HepG2 (cell line): ENCODE data around the gene ATG4B. TPM values are rescaled to one million over a fixed set of nuclear protein-coding genes. Genes with fewer than 3 reads are reported as not detected.

ENCODE experiments used
- AHR ChIP-seq: IDR thresholded peaks from 2 replicates; pipeline ENCODE4 v1.6.1; 2018; ENCODE audit warnings: missing genetic modification reagents, missing compliant biosample characterization
- CHD4 ChIP-seq: fragments of 200-600 bp; sonication (generic); IDR thresholded peaks from 2 replicates; pipeline ENCODE4 v1.7.0; 2017; ENCODE audit warnings: mild to moderate bottlenecking, low read length, borderline replicate concordance
- HCFC1 ChIP-seq: fragments of 150-350 bp; IDR thresholded peaks from 2 replicates; pipeline ENCODE4 v1.6.1; 2014; ENCODE audit warnings: low read depth, low read length
- HOXA5 ChIP-seq: sonication (generic); formaldehyde crosslinking; IDR thresholded peaks from 2 replicates; pipeline ENCODE4 v1.4.0; 2020; ENCODE audit warnings: missing genetic modification reagents
- MED8 ChIP-seq: sonication (generic); formaldehyde crosslinking; IDR thresholded peaks from 2 replicates; pipeline ENCODE4 v1.8.1; 2023; ENCODE audit warnings: mild to moderate bottlenecking, missing genetic modification reagents; ENCODE audit not compliant: insufficient replicate concordance
- MLLT10 ChIP-seq: sonication (generic); formaldehyde crosslinking; IDR thresholded peaks from 2 replicates; pipeline ENCODE4 v1.4.0; 2020; ENCODE audit warnings: missing genetic modification reagents
- NR2F2 ChIP-seq: IDR thresholded peaks from 2 replicates; pipeline ENCODE4 v1.6.1; 2012; ENCODE audit warnings: low read depth, inconsistent platforms, borderline replicate concordance
- PHF5A ChIP-seq: IDR thresholded peaks from one replicate; pipeline ENCODE4 v1.6.1; 2018; ENCODE audit warnings: low read depth, missing genetic modification reagents; ENCODE audit not compliant: unreplicated experiment
- RFXAP ChIP-seq: sonication (generic); formaldehyde crosslinking; IDR thresholded peaks from 2 replicates; pipeline ENCODE4 v1.4.0; 2020; ENCODE audit warnings: missing genetic modification reagents, borderline replicate concordance
- SMAD9 ChIP-seq: sonication (generic); formaldehyde crosslinking; IDR thresholded peaks from 2 replicates; pipeline ENCODE4 v1.5.1; 2020; ENCODE audit warnings: mild to moderate bottlenecking, missing genetic modification reagents
- ZBTB7B ChIP-seq: sonication (generic); formaldehyde crosslinking; IDR thresholded peaks from 2 replicates; pipeline ENCODE4 v1.4.0; 2020; ENCODE audit warnings: missing genetic modification reagents
- ZKSCAN5 ChIP-seq: sonication (generic); formaldehyde crosslinking; IDR thresholded peaks from 2 replicates; pipeline ENCODE4 v1.5.1; 2020; ENCODE audit warnings: mild to moderate bottlenecking, missing genetic modification reagents
- ZNF124 ChIP-seq: sonication (generic); formaldehyde crosslinking; IDR thresholded peaks from 2 replicates; pipeline ENCODE4 v1.4.0; 2020; ENCODE audit warnings: missing genetic modification reagents
- ZNF136 ChIP-seq: sonication (generic); formaldehyde crosslinking; IDR thresholded peaks from 2 replicates; pipeline ENCODE4 v1.8.1; 2022; ENCODE audit warnings: low read depth, mild to moderate bottlenecking, moderate library complexity, missing genetic modification reagents
- ZNF205 ChIP-seq: IDR thresholded peaks from 2 replicates; pipeline ENCODE4 v1.6.1; 2018; ENCODE audit warnings: missing biosample characterization, missing genetic modification reagents
- ZNF30 ChIP-seq: sonication (generic); formaldehyde crosslinking; IDR thresholded peaks from 2 replicates; pipeline ENCODE4 v1.5.0; 2020; ENCODE audit warnings: mild to moderate bottlenecking, missing genetic modification reagents
- ZNF33B ChIP-seq: sonication (generic); formaldehyde crosslinking; IDR thresholded peaks from 2 replicates; pipeline ENCODE4 v1.5.1; 2020; ENCODE audit warnings: mild to moderate bottlenecking, missing genetic modification reagents
- ZNF432 ChIP-seq: sonication (generic); formaldehyde crosslinking; IDR thresholded peaks from 2 replicates; pipeline ENCODE4 v1.5.0; 2020; ENCODE audit warnings: missing genetic modification reagents, mild to moderate bottlenecking, borderline replicate concordance
- ZNF598 ChIP-seq: sonication (generic); formaldehyde crosslinking; IDR thresholded peaks from 2 replicates; pipeline ENCODE4 v1.5.1; 2020; ENCODE audit warnings: mild to moderate bottlenecking, missing genetic modification reagents, borderline replicate concordance
- ZNF746 ChIP-seq: sonication (generic); formaldehyde crosslinking; IDR thresholded peaks from 2 replicates; pipeline ENCODE4 v1.8.0; 2022; ENCODE audit warnings: mild to moderate bottlenecking, missing genetic modification reagents
- ZNF747 ChIP-seq: sonication (generic); formaldehyde crosslinking; IDR thresholded peaks from 2 replicates; pipeline ENCODE4 v1.8.1; 2023; ENCODE audit warnings: missing genetic modification reagents, mild to moderate bottlenecking, borderline replicate concordance
- ZNF891 ChIP-seq: sonication (generic); formaldehyde crosslinking; IDR thresholded peaks from 2 replicates; pipeline ENCODE4 v1.5.0; 2020; ENCODE audit warnings: mild to moderate bottlenecking, missing genetic modification reagents
- polyA plus RNA-seq, 8 experiments: library from polyadenylated mRNA; depleted of rRNA in 3 of 8; stranded (reverse) in 7 of 8; unstranded in 1 of 8; fragments of >200 nt; fragmentation: Illumina TruSeq in 4 of 8; extraction: Trizol in 4 of 8; gene quantifications; 2 replicates each; pipeline versions ENCODE4 v1.2.1 to v1.2.3, GENCODE V29; 2011 to 2016; ENCODE audit warnings: low read depth in 4 of 8, missing spikeins in 1 of 8, mixed read lengths in 1 of 8; ENCODE audit not compliant: insufficient read depth in 1 of 8
- total RNA-seq, 5 experiments: library from RNA; depleted of rRNA; stranded (reverse); fragments of >200 nt; fragmentation: Illumina TruSeq; extraction: Trizol; gene quantifications; 2 replicates each; pipeline ENCODE4 v1.2.3, GENCODE V29; 2016; ENCODE audit warnings: low read depth in 1 of 5
- TF ChIP-seq, protein P1 (sequence below): sonication (generic); formaldehyde crosslinking; IDR thresholded peaks from 2 replicates; pipeline ENCODE4 v1.8.1; 2023; ENCODE audit warnings: mild to moderate bottlenecking, missing genetic modification reagents
- TF ChIP-seq, protein P2 (sequence below): sonication (generic); formaldehyde crosslinking; IDR thresholded peaks from 2 replicates; pipeline ENCODE4 v1.4.0; 2020; ENCODE audit warnings: mild to moderate bottlenecking, missing genetic modification reagents
- TF ChIP-seq, protein P3 (sequence below): sonication (generic); formaldehyde crosslinking; IDR thresholded peaks from 2 replicates; pipeline ENCODE4 v1.8.0; 2022; ENCODE audit warnings: mild to moderate bottlenecking, missing genetic modification reagents, borderline replicate concordance
- TF ChIP-seq, protein P4 (sequence below): sonication (generic); formaldehyde crosslinking; IDR thresholded peaks from 2 replicates; pipeline ENCODE4 v1.5.1; 2020; ENCODE audit warnings: mild to moderate bottlenecking, missing genetic modification reagents, borderline replicate concordance
- TF ChIP-seq, protein P5 (sequence below): sonication (generic); formaldehyde crosslinking; IDR thresholded peaks from 2 replicates; pipeline ENCODE4 v1.4.0; 2020; ENCODE audit warnings: missing genetic modification reagents
- TF ChIP-seq, protein P6 (sequence below): sonication (generic); formaldehyde crosslinking; IDR thresholded peaks from 2 replicates; pipeline ENCODE4 v1.8.0; 2022; ENCODE audit warnings: mild to moderate bottlenecking, missing genetic modification reagents, moderate library complexity

The ATG4B gene
- total and polyA plus RNA-seq, 2 of the 13 experiments (the other 11 are each of a cell fraction or from before 2014, with no cell fraction given), result 95.5 to 239 TPM

DNA sequence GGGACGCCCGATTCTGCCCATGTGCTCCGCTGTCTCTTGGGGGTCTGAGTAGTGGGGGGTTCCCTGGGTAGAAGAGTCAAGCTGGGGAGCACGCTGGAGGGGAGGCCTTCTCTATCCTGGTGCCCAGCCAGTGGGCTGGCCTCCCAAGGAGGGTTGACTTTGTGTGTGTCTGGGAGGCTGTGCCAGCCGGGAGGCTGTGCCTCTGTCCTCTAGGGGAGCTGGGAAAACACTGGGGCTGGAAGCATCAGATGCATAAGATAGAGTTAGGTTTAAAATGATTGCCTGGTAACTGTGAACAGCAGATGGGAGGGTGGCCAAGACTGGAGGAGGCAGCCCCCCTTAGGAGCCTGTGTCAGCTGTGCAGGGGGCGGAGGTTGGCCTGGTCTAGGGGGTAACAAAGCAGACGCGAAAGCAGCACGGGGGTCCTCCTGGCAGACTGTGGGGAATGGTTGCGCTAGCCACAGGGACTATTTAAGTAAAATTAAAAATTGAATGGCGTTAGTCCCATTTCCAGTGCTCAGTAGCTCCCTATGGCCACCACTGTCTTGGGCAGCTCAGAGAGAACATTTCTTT, 65.6 kb downstream of the ATG4B start (continued):
- TF ChIP-seq ZNF136 (0 out of 2 replicates have a peak, but pooled peaks have one; percentile 57), ZNF891 (CRISPR knock-in tag) (no peak), HCFC1 (no peak), ZNF205 (CRISPR knock-in tag) (no peak), ZNF598 (peak; percentile 82), AHR (CRISPR knock-in tag) (no peak), RFXAP (no peak), PHF5A (no peak), ZBTB7B (no peak), CHD4 (no peak), ZNF33B (CRISPR knock-in tag) (peak; percentile 67; the same call in 1 of the 2 replicates), ZNF747 (CRISPR knock-in tag) (no peak), MED8 (CRISPR knock-in tag) (no peak), ZNF30 (CRISPR knock-in tag) (no peak), HOXA5 (no peak), NR2F2 (0 out of 2 replicates have a peak, but pooled peaks have one; percentile 0), SMAD9 (0 out of 2 replicates have a peak, but pooled peaks have one; percentile 73), ZNF124 (CRISPR knock-in tag) (no peak), MLLT10 (CRISPR knock-in tag) (no peak), ZNF746 (0 out of 2 replicates have a peak, but pooled peaks have one; percentile 9), ZNF432 (no peak), ZKSCAN5 (no peak)
- TF ChIP-seq, protein P1, sequence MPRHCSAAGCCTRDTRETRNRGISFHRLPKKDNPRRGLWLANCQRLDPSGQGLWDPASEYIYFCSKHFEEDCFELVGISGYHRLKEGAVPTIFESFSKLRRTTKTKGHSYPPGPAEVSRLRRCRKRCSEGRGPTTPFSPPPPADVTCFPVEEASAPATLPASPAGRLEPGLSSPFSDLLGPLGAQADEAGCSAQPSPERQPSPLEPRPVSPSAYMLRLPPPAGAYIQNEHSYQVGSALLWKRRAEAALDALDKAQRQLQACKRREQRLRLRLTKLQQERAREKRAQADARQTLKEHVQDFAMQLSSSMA (CRISPR knock-in tag), result no peak
- TF ChIP-seq, protein P2, sequence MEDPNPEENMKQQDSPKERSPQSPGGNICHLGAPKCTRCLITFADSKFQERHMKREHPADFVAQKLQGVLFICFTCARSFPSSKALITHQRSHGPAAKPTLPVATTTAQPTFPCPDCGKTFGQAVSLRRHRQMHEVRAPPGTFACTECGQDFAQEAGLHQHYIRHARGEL (CRISPR knock-in tag), result no peak
- TF ChIP-seq, protein P3, sequence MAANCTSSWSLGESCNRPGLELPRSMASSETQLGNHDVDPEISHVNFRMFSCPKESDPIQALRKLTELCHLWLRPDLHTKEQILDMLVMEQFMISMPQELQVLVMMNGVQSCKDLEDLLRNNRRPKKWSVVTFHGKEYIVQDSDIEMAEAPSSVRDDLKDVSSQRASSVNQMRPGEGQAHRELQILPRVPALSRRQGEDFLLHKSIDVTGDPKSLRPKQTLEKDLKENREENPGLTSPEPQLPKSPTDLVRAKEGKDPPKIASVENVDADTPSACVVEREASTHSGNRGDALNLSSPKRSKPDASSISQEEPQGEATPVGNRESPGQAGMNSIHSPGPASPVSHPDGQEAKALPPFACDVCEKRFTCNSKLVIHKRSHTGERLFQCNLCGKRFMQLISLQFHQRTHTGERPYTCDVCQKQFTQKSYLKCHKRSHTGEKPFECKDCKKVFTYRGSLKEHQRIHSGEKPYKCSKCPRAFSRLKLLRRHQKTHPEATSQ (CRISPR knock-in tag), result no peak
- TF ChIP-seq, protein P4, sequence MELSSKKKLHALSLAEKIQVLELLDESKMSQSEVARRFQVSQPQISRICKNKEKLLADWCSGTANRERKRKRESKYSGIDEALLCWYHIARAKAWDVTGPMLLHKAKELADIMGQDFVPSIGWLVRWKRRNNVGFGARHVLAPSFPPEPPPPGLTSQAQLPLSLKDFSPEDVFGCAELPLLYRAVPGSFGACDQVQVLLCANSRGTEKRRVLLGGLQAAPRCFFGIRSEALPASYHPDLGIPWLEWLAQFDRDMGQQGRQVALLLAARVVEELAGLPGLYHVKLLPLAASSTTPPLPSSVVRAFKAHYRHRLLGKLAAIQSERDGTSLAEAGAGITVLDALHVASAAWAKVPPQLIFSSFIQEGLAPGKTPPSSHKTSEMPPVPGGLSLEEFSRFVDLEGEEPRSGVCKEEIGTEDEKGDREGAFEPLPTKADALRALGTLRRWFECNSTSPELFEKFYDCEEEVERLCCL (CRISPR knock-in tag), result no peak
- TF ChIP-seq, protein P5, sequence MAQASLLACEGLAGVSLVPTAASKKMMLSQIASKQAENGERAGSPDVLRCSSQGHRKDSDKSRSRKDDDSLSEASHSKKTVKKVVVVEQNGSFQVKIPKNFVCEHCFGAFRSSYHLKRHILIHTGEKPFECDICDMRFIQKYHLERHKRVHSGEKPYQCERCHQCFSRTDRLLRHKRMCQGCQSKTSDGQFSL (CRISPR knock-in tag), result no peak
- TF ChIP-seq, protein P6, sequence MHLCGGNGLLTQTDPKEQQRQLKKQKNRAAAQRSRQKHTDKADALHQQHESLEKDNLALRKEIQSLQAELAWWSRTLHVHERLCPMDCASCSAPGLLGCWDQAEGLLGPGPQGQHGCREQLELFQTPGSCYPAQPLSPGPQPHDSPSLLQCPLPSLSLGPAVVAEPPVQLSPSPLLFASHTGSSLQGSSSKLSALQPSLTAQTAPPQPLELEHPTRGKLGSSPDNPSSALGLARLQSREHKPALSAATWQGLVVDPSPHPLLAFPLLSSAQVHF (CRISPR knock-in tag), result no peak
